ENCODE data around the gene CERK. TPM values are rescaled to one million over a fixed set of nuclear protein-coding genes. Genes with fewer than 3 reads are reported as not detected.
A peak's percentile ranks its signal among the peaks of the same experiment; 100 is the strongest.

The CERK gene
- total and polyA plus RNA-seq, 2 of the 13 experiments (the other 11 are each of a cell fraction or from before 2014, with no cell fraction given), result 40.3 to 41.9 TPM

- WGBS (ENCODE audit: low lambda C conversion rate), result 79% methylated on average over 12 of the region's 12 CpGs
- H3K4me3 ChIP-seq (replicated peaks in 1 of 3; ENCODE audit: insufficient read depth in 1 of 3, low read depth in 2 of 3, low read length in 3 of 3), result peak overlapping the region in 1 of 3 experiments; percentile 79; a peak in 1 of 6 replicates
- no peak for ATAC-seq
- H3K9me3 ChIP-seq (ENCODE audit: low read length), result no peaks in the 10 kb centered on the region
- peaks cover 56% of the 10 kb centered on the region for H3K79me2 ChIP-seq (ENCODE audit: insufficient read depth, low read length)
- no peak overlapping the region for H3K27ac ChIP-seq (ENCODE audit: extremely low read length, insufficient read depth, low read length)
- peak overlapping the region; percentile 81 for H3K9ac ChIP-seq (ENCODE audit: insufficient read depth, low read depth, low read length)
- H3K27me3 ChIP-seq (ENCODE audit: control insufficient read depth in 1 of 2, insufficient read depth in 2 of 2, low read length in 2 of 2), result no peaks in the 10 kb centered on the region; a peak in 1 of 5 replicates
- peaks cover 0 to 3% of the 10 kb centered on the region in 2 experiments; a peak in 1 of 5 replicates for H3K36me3 ChIP-seq (replicated peaks in 1 of 2; ENCODE audit: control insufficient read depth in 1 of 2, insufficient read depth in 2 of 2, low read length in 2 of 2)
- no peak for DNase-seq (ENCODE audit: low spot score)
- ChIA-PET CTCF (ENCODE audit: low intra/inter-chr PET ratio, low total read pairs) (no interaction called here), POLR2A (interaction anchor here (1.4 kb wide), 3 partner anchors 19 to 28 kb away, joined by 4 to 7 read pairs (median 5); partner anchors contain the start of gene TBC1D22A)
- H4K20me1 ChIP-seq (ENCODE audit: insufficient read depth, low read length), result peaks cover 18% of the 10 kb centered on the region
- H2AFZ ChIP-seq (ENCODE audit: low read length), result no peak overlapping the region
- in situ Hi-C loops (cut with HindIII; ENCODE audit: extremely low pct_ligation_motif_present, low pct_unique_long_range_greater_than_20kb) (no loop called here), intact Hi-C loops (cut with micrococcal nuclease; ENCODE audit: unreplicated experiment) (loop anchor here (10.0 kb wide), 1 partner anchor 160 kb away; no protein-coding TSS in a partner anchor)
- H3K4me2 ChIP-seq (ENCODE audit: low read depth, low read length), result peak overlapping the region; percentile 87
- BruUV-seq (replicated peaks), result no TSS peak
- no peak for FAIRE-seq
- peaks cover 76% of the 10 kb centered on the region for H3K4me1 ChIP-seq (ENCODE audit: insufficient read depth, low read length)
- TF ChIP-seq KLF13 (CRISPR knock-in tag; IDR thresholded peaks at IDR 0.05), result no peak
- TF ChIP-seq ZNF280D (CRISPR knock-in tag; IDR thresholded peaks at IDR 0.05), result no peak
- peak; percentile 26 for TF ChIP-seq ZNF687 (CRISPR knock-in tag; IDR thresholded peaks at IDR 0.05)
- TF ChIP-seq KIAA2018 (CRISPR knock-in tag; IDR thresholded peaks at IDR 0.05; ENCODE audit: borderline replicate concordance), result no peak
- no peak for TF ChIP-seq PPARG (CRISPR knock-in tag; conservative IDR thresholded peaks at IDR 0.05)
Observed at GRCh38 chr22:46734830-46735453, 3.1 kb downstream of the CERK start.

Measured in HepG2 (cell line).